NCI-H1417 treated with DMSO at 0.1 percent for 48 hours (cell line): ENCODE data around the gene EP400.
"Not testable (repeated sequence)": the region's sequence is repeated elsewhere in the genome, so short reads cannot be mapped to it uniquely, and the experiment has no call there.

Experiments used
- DNase-seq: peaks from one replicate; lab custom pipeline; 2025; lab: John Stamatoyannopoulos, UW

EP400 gene

DNA sequence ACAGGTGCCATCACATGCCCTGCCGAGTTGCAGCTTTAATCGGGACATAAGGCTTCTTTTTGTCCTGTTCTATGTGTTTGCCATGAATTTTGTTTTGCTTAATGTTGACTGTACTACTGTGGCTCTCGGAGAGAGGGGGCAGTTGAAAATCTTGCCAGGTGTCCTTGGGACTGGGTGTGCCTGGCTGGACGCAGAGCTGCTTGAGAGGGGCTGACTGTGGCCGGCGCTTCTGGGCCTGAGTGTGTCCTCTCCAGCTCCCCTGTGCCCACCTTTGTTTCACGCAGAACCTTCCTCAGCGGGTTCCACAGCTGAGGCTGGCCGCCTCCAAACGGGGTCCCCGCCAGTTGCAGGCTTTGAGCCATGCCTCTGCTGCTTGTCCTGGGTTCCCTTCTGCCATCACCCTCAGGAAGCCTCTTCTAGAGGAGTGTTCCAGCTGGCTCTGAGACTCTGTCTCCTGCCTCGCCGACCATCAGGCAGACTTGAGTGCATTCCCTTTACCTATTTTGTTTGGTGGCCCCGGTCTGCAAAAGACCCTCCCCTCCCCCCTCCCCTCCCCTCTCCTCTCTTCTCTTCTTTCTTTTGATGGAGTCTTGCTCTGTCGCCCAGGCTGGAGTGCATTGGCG is 144.6 kb downstream of the EP400 start:
- DNase-seq: no peak

DNA sequence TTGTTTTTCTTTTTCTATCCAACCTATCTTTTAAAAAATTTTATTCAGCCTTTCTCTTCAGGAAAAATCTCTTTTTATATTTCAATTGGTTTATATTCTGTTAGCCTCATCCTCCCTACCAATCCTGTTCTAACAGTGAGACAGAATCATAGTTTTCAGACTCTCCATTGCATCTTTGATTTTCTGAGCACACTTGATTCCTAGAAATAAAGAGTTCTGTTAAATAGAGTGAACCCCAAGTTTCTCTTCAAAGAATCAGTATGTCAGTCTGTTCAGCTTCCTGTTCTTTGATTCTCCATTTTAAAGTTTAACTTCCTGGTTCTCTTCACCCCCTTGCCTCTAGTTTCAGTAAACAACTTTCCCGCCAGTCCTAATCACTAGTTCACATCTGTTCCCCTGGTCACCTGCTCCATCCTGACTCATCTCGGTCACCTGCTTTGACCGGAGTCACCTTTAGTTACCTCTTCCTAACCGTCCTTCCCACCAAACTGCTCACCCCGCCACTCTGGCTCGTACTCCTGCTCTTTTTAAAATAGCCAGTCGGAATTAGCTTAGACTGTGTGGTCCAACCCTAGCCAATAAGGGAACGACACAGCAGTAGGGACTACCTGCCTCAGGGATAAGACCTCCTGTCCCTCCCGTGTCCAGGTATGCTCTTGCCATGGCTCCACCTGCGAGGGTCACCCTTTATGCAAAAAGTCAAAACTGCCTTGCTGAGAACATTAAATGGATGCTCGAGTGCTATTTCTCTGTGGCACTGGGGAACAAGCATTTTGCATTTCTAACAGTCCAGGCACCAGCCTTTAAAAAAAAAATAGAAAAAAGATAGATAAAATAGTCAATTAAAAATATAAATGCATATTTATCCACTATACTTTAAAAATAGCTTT is 146.0 kb downstream of the EP400 start:
- no peak for DNase-seq

- no peak for DNase-seq
Observed at GRCh38 chr12:132099739-132100138, 150.0 kb downstream of the EP400 start.

DNA sequence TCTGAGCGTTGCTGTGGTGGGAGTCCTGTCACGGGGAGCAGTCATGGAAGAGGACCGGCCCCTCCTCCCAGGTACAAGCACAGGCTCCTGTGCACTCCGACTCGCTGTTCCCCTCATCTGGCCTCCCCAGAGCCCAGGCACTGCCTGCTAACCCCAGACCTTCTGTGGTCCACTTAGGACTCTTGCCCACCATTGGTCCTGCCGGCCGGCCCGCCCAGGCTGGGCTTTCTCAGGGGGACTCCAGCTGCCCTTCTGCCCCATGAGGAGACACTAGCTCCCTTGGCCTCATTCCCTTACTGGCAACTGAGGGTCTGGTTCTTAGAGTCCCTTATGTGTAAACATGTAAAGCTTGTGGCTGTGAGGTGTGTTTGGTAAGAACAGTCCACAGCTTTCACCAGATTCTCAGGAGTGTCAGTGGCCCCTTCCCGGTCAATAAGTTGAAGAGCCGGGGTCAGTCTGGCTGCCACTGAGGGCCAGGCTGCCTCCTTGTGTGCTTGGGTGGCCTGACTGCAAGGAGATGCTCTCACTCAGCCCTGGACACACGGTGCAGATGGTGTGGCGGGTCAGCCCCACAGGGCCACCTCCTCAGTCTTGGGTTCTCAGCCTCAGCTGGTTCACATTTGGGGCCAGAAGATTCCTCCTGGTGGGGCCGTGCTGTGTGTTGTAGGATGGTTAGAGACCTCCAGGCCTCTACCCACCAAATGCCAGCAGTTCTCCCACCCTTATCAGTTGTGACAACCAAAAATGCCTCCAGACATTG is 150.7 kb downstream of the EP400 start:
- no peak for DNase-seq

GRCh38 chr12:132102297-132102696 is 152.6 kb downstream of the EP400 start:
- no peak for DNase-seq

DNA sequence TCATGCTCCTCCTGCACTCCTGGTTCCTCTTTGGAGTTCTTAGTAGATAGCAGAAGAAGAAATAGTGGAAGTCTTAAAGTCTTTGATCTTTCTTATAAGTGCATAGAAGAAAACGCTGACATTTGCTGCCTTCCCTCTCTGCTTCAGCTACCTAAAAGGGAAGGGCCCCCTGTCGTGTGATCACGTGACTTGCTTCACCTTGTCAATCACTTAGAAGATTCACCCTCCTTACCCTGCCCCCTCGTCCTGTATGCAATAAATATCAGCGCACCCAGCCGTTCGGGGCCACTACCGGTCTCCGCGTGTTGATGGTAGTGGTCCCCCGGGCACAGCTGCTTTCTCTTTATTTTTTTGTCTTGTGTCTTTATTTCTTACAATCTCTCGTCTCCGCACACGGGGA is 153.3 kb downstream of the EP400 start:
- DNase-seq: not testable (repeated sequence)

- no peak for DNase-seq
Observed at GRCh38 chr12:132103542-132104308, 154.0 kb downstream of the EP400 start.

DNA sequence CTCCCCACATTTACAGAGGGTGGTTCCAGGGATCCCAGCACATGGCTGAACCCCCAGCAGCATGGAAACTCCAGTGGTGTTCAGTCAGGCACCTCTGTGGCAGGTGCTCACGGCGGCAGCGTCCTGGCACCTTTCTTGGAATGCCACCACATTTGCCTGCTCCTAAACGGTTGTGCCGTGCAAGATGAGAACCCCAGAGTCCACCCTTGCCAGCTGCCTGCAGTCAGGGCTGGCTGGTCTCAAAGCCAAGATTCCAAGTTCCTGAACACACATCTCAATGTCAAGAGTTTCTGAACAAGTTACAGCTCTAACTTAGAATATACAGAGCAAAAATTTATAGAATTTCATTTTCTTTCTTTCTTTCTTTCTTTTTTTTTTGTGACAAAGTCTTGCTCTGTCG is 155.7 kb downstream of the EP400 start:
- no peak for DNase-seq

DNA sequence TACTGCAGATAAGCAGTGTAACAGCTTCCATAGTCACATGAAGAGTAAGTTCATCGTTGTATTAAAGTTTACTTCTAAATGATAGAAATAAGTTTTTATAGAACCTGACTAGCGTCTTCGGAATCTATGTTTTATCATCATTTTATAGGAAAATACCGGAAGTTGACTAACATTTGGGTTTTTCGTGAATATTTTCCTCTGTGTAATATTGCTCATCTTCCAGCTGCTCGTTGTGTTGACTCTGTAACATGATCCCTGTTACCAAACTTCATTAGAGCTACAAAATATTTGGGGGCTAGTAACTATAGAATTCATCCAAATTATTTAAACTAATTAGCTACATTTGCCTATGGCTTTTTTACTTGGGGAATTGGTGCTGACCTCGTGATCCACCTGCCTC is 157.2 kb downstream of the EP400 start:
- no peak for DNase-seq

- DNase-seq: no peak
Observed at GRCh38 chr12:132108211-132108832, 158.6 kb downstream of the EP400 start.

- DNase-seq: no peak
Observed at GRCh38 chr12:132109741-132110140, 160.0 kb downstream of the EP400 start.

DNA sequence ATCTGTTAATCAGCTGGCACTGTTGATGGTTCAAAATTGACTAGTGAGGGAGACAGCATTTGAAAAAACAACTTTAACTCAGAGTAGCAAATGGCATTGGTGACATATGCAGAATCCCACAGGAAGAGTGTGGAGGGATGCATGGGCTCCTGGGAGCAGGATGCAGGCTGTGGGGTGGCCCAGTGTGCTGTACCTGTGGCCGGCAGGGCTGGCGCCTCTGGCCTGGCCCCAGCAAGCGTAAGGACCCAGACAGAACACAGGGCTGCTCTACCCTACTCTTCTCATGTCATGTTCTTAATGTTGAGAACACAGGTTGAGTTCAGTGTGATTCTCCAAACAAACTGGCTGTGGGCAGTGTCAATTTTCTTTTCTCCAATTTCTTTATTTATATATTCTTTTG is 160.9 kb downstream of the EP400 start:
- no peak for DNase-seq

DNA sequence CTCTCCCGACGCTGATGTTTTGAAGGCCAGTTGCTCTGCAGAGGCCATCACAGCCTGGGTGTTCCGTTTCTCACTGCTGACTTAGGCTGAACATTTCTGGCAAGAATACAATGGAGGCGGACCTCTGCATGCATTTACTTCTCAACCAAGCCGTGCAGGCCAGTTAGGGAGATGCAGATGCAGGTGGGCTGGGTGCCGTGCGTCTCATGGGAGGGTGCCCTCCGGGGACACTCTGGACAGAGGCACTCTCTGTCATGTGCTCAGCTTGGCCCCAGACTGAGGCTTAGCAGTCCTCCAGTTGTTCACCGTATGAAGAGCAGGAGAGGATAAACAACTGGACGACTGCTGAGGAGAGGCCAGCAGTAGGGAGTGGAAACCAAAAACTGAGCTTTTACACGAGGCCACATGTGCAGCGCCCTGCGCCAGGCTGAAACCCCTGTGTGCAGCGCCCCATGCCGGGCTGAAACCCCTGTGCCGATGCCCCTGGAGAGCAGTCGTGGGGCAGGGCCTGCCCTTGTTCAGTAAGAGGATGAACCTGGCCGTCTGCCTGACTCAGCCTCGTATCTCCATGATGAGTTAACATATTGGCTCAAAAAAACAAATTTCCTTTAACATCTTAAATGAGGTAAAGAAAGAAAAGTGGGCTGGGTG is 162.0 kb downstream of the EP400 start:
- no peak for DNase-seq

GRCh38 chr12:132114667-132115066 is 164.9 kb downstream of the EP400 start:
- no peak for DNase-seq

DNA sequence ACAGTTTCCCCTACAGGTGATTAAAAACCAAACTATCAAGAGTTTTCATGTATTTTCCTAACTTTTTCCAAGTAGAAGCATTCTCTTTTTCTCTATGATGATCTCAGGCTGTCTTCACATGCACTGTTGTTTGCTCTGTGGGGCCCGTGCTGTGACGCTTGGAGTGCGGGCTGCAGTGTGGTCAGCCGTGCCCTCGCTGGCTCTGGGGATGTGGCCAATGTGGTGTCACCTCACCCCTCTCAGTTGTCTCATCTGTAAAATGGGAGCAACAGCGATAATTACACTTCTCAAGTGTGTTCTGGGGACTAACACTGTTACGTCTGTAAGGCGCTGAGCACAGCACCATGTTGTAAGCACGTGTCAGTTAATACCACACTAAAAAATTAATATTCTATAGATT is 165.8 kb downstream of the EP400 start:
- no peak for DNase-seq

DNA sequence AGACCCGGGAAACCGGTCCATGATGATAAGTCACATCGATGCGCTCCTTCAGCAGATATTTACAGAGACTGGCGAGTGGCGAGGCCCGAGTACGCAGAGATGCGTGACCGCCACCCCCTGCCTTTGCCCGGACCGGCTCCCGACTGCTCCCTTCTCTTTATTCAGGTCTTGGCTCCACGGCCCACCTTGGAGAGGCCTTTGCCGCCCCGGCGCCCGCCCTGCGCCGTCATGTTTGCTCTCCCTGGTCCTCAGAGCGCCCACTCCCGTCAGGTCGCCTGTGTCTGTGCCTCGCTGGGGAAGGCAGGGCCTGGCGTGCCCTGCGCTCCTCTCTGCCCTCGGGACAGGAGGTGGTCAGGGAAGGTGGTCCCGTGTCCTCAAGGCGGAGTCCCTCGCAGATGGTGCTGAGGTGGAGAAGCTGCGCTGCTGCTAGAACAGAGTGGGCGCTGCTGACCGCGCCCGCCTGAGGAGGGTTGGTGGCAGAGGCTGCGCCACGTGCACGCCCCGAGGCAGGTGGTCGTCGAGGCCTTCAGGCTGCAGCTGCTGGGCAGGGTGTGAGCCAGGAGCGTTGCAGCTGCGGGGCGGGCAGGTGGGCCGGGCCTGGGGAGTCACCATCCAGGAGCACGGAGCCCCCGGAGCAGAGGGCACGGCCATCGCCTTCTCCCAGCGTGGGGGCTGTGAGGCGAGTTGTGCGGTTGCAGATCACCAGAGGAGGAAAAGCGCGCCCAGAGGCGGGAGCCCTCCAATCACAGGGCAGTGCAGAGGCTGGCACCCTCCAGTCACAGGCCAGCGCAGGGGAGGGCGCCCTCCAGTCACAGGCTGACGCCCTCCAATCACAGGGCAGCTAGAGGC is 167.2 kb downstream of the EP400 start:
- no peak for DNase-seq

DNA sequence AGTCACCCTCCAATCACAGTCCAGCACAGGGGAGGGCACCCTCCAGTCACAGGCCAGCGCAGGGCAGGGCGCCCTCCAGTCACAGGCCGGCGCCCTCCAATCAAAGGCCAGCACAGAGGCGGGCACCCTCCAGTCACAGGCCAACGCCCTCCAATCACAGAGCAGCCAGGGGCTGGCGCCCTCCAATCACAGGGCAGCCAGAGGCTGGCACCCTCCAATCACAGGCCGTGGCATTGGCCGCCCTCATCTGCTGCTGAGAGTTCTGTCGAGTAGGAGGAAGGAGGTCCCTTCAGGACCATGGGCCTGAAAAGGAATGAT is 167.8 kb downstream of the EP400 start:
- DNase-seq: no peak

DNA sequence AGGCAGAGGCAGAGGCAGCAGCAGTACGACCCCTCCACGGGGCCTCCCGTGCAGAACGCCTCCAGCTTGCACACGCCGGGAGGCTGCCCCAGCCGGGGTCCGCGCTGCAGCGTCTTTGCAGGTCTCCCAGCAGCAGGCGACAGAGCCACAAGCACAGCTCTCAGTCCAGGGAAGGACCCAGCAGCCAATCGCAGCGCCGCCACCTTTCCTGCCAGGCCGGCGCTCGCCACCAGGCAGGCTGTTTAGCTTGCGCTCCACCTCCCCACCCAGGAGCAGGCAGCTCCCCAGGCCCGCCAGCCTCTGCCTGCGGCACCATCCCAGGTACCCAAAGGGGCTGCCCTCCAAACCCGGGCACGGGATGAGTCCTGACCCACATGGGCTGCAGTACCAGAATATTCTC is 169.1 kb downstream of the EP400 start:
- DNase-seq: no peak

DNA sequence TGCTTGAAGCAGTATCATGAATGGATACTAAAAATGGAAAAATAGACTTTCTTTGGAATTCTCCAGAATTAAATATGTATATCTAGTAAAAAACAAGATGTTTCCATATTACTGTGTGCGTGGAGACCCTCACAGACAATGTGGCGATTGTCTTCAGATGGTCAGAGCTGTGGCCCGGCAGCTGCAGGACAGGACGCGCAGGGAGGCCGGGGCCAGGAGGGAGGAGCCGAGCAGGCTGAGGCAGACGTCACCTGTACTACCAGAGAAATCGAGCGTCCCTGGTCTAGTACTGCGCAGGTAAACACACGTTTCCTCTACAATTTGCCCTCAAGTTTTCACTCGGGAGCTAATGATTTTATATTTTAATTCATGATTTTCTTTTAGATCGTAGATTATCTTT is 171.5 kb downstream of the EP400 start:
- DNase-seq: no peak
